MM.1S (cell line): ENCODE results near the gene MAGEA8.
"Not testable (repeated sequence)": the region's sequence is repeated elsewhere in the genome, so short reads cannot be mapped to it uniquely, and the experiment has no call there.

Source experiments
- DNase-seq: peaks from one replicate; pipeline ENCODE4 v3.0.0-alpha.2; 2015
- H2AFZ ChIP-seq: fragments of 300-600 bp; sonication (generic); 2 replicates; pipeline ENCODE4 v1.6.0; 2016; ENCODE audit warnings: antibody characterized with exemption, low read length
- H3F3A ChIP-seq: fragments of 300-600 bp; sonication (generic); 2 replicates; pipeline ENCODE4 v1.6.1; 2016; ENCODE audit warnings: mild to moderate bottlenecking, antibody characterized with exemption, low read length, moderate library complexity, mixed read lengths; ENCODE audit not compliant: insufficient read depth
- H3K27ac ChIP-seq: fragments of 300-600 bp; sonication (generic); 2 replicates; pipeline ENCODE4 v1.5.1; 2016; ENCODE audit warnings: mild to moderate bottlenecking, low read length
- H3K27me3 ChIP-seq: fragments of 300-600 bp; sonication (generic); replicated peaks from 2 replicates; pipeline ENCODE4 v1.6.0; 2016; ENCODE audit warnings: low read length; ENCODE audit not compliant: insufficient read depth
- H3K36me3 ChIP-seq: fragments of 300-600 bp; sonication (generic); replicated peaks from 2 replicates; pipeline ENCODE4 v1.6.1; 2016; ENCODE audit warnings: mild to moderate bottlenecking, low read length, mixed read lengths; ENCODE audit not compliant: insufficient read depth
- H3K4me1 ChIP-seq: fragments of 300-600 bp; sonication (generic); 2 replicates; pipeline ENCODE4 v1.6.1; 2016; ENCODE audit warnings: low read length, mixed read lengths
- H3K4me2 ChIP-seq: fragments of 300-600 bp; sonication (generic); 2 replicates; pipeline ENCODE4 v1.6.0; 2016; ENCODE audit warnings: low read depth, low read length
- H3K4me3 ChIP-seq: fragments of 300-600 bp; sonication (generic); 2 replicates; pipeline ENCODE4 v1.5.1; 2016; ENCODE audit warnings: low read length, mixed read lengths
- H3K79me2 ChIP-seq: fragments of 300-600 bp; sonication (generic); 2 replicates; pipeline ENCODE4 v1.6.1; 2016; ENCODE audit warnings: mixed run types, low read length, mixed read lengths
- H3K9ac ChIP-seq: fragments of 300-600 bp; sonication (generic); 2 replicates; pipeline ENCODE4 v1.6.1; 2016; ENCODE audit warnings: low read length, mixed read lengths
- H3K9me2 ChIP-seq: fragments of 300-600 bp; sonication (generic); replicated peaks from 2 replicates; pipeline ENCODE4 v1.6.1; 2016; ENCODE audit warnings: mild to moderate bottlenecking, low read length, mixed read lengths; ENCODE audit not compliant: insufficient read depth
- H3K9me3 ChIP-seq: fragments of 300-600 bp; sonication (generic); replicated peaks from 2 replicates; pipeline ENCODE4 v1.6.1; 2016; ENCODE audit warnings: mild to moderate bottlenecking, low read length, mixed read lengths; ENCODE audit not compliant: insufficient read depth
- H4K20me1 ChIP-seq: fragments of 300-600 bp; sonication (generic); 2 replicates; pipeline ENCODE4 v1.6.1; 2016; ENCODE audit warnings: mild to moderate bottlenecking, low read length, moderate library complexity, mixed read lengths; ENCODE audit not compliant: insufficient read depth
- CTCF ChIP-seq: fragments of 300-600 bp; sonication (generic); IDR thresholded peaks from 2 replicates; pipeline ENCODE4 v1.5.1; 2016; ENCODE audit warnings: antibody characterized with exemption, low read length, mixed read lengths
- EZH2 ChIP-seq: fragments of 300-600 bp; sonication (generic); optimal IDR thresholded peaks from 2 replicates; pipeline ENCODE3; 2017; ENCODE audit warnings: low read depth, mild to moderate bottlenecking, antibody characterized with exemption, low read length, mixed read lengths
- EZH2phosphoT487 ChIP-seq: fragments of 300-600 bp; sonication (generic); IDR thresholded peaks from 2 replicates; pipeline ENCODE4 v1.6.1; 2018; ENCODE audit warnings: antibody characterized with exemption, low read length

MAGEA8 gene

GRCh38 chrX:149877636-149878035 lies 3.3 kb upstream of the MAGEA8 start:
- no peaks in the 10 kb centered on the region for H3K36me3 ChIP-seq
- H3K27me3 ChIP-seq: no peaks in the 10 kb centered on the region

GRCh38 chrX:149890828-149891227 lies 9.8 kb downstream of the MAGEA8 start:
- H3K4me1 ChIP-seq, DNase-seq, H4K20me1 ChIP-seq, H3K79me2 ChIP-seq, H3K9me2 ChIP-seq, H3K36me3 ChIP-seq, H3K9me3 ChIP-seq, H3K27me3 ChIP-seq, H3F3A ChIP-seq, H2AFZ ChIP-seq, H3K9ac ChIP-seq, H3K4me3 ChIP-seq, H3K27ac ChIP-seq, H3K4me2 ChIP-seq: not testable (repeated sequence)

More at GRCh38 chrX:149877636-149878035, 3.3 kb upstream of the MAGEA8 start:
- H3K4me2 ChIP-seq: no peak overlapping the region
- H3K9ac ChIP-seq: no peak overlapping the region
- no peaks in the 10 kb centered on the region for H3F3A ChIP-seq
- H3K27ac ChIP-seq: no peak overlapping the region
- H2AFZ ChIP-seq: no peak overlapping the region
- no peaks in the 10 kb centered on the region for H3K9me3 ChIP-seq
- H3K79me2 ChIP-seq: no peaks in the 10 kb centered on the region
- DNase-seq: no peak
- no peak overlapping the region for H3K4me3 ChIP-seq
- TF ChIP-seq EZH2phosphoT487 (no peak), EZH2 (no peak), CTCF (no peak)
- H3K9me2 ChIP-seq: no peaks in the 10 kb centered on the region
- H3K4me1 ChIP-seq: no peaks in the 10 kb centered on the region
- no peaks in the 10 kb centered on the region for H4K20me1 ChIP-seq

GRCh38 chrX:149898554-149898953 lies 17.6 kb downstream of the MAGEA8 start:
- Histone ChIP-seq H3K4me3 (no peak overlapping the region), H3K4me1 (no peaks in the 10 kb centered on the region), H3K9me3 (no peaks in the 10 kb centered on the region), H3F3A (no peaks in the 10 kb centered on the region), H3K79me2 (no peaks in the 10 kb centered on the region), H4K20me1 (no peaks in the 10 kb centered on the region), H2AFZ (no peak overlapping the region), H3K36me3 (no peaks in the 10 kb centered on the region), H3K9me2 (no peaks in the 10 kb centered on the region), H3K27me3 (no peaks in the 10 kb centered on the region), H3K9ac (no peak overlapping the region), H3K4me2 (no peak overlapping the region), H3K27ac (no peak overlapping the region)
- no peak for DNase-seq
- TF ChIP-seq EZH2phosphoT487: no peak
- TF ChIP-seq CTCF: no peak
- no peak for TF ChIP-seq EZH2

GRCh38 chrX:149903889-149904748 lies 23.1 kb downstream of the MAGEA8 start:
- H3K9me3 ChIP-seq: no peaks in the 10 kb centered on the region
- H3K27ac ChIP-seq: no peak overlapping the region
- no peaks in the 10 kb centered on the region for H3K79me2 ChIP-seq
- no peak overlapping the region for H3K4me3 ChIP-seq
- peak; percentile 28 for DNase-seq
- H3K9me2 ChIP-seq: no peaks in the 10 kb centered on the region
- no peak overlapping the region for H2AFZ ChIP-seq
- TF ChIP-seq CTCF: no peak
- TF ChIP-seq EZH2phosphoT487: no peak
- no peak for TF ChIP-seq EZH2
- H3K27me3 ChIP-seq: no peaks in the 10 kb centered on the region
- H4K20me1 ChIP-seq: no peaks in the 10 kb centered on the region
- H3K36me3 ChIP-seq: no peaks in the 10 kb centered on the region
- no peaks in the 10 kb centered on the region for H3F3A ChIP-seq
- peak overlapping the region; percentile 18 for H3K4me2 ChIP-seq
- no peak overlapping the region for H3K9ac ChIP-seq
- no peaks in the 10 kb centered on the region for H3K4me1 ChIP-seq
